Peyer's patch (tissue), 4 donors: Measurements from ENCODE around the gene AMER3. TPM values are rescaled to one million over a fixed set of nuclear protein-coding genes. Genes with fewer than 3 reads are reported as not detected.

Source experiments
- DNase-seq, 3 donors: peaks; one replicate each; pipeline ENCODE4 v3.0.0-alpha.2; 2017 to 2019
- H3K27ac ChIP-seq, 4 donors: fragments of 200-600 bp; sonication (generic); one replicate each; pipeline ENCODE4 v1.5.1; 2016 to 2019
- H3K27me3 ChIP-seq, 2 donors: fragments of 200-600 bp; sonication (generic); one replicate each; pipeline ENCODE4 v1.5.1; 2019
- H3K36me3 ChIP-seq, 3 donors: fragments of 200-600 bp; sonication (generic); one replicate each; pipeline ENCODE4 v1.5.1; 2016 to 2019
- H3K4me1 ChIP-seq, 4 donors: fragments of 200-600 bp; sonication (generic); one replicate each; pipeline ENCODE4 v1.5.1; 2016 to 2019
- H3K4me3 ChIP-seq, 4 donors: fragments of 200-600 bp; sonication (generic); 1 replicate in 3 of 4; 2 replicates in 1 of 4; pipeline ENCODE4 v1.5.1; 2016 to 2019; ENCODE audit warnings: mild to moderate bottlenecking in 1 of 4
- H3K9me3 ChIP-seq, 4 donors: fragments of 200-600 bp; sonication (generic); one replicate each; pipeline ENCODE4 v1.5.1; 2016 to 2019; ENCODE audit warnings: mild to moderate bottlenecking in 1 of 4
- CTCF ChIP-seq, 6 experiments: fragments of 450-650 bp in 4 of 6; fragments of 200-600 bp in 2 of 6; sonication (generic) in 1 of 6; IDR thresholded peaks; one replicate each; pipeline ENCODE4 v1.5.1; 2017 to 2019; ENCODE audit warnings: antibody characterized with exemption in 6 of 6, mild to moderate bottlenecking in 3 of 6, moderate library complexity in 1 of 6
- POLR2A ChIP-seq, 2 donors: fragments of 450-650 bp; IDR thresholded peaks; one replicate each; pipeline ENCODE4 v1.5.1; 2017; ENCODE audit warnings: antibody characterized with exemption in 2 of 2, mild to moderate bottlenecking in 2 of 2, moderate library complexity in 2 of 2
- total RNA-seq, 4 donors: library from RNA; depleted of rRNA; stranded (reverse); fragments of >200 nt; gene quantifications; one replicate each; pipeline ENCODE4 v1.1.0, GENCODE V29; 2016

The AMER3 gene
- total RNA-seq, 4 donors from 2014 or later, result 0.13 to 1.1 (median 0.70) TPM; not detected in 1

DNA sequence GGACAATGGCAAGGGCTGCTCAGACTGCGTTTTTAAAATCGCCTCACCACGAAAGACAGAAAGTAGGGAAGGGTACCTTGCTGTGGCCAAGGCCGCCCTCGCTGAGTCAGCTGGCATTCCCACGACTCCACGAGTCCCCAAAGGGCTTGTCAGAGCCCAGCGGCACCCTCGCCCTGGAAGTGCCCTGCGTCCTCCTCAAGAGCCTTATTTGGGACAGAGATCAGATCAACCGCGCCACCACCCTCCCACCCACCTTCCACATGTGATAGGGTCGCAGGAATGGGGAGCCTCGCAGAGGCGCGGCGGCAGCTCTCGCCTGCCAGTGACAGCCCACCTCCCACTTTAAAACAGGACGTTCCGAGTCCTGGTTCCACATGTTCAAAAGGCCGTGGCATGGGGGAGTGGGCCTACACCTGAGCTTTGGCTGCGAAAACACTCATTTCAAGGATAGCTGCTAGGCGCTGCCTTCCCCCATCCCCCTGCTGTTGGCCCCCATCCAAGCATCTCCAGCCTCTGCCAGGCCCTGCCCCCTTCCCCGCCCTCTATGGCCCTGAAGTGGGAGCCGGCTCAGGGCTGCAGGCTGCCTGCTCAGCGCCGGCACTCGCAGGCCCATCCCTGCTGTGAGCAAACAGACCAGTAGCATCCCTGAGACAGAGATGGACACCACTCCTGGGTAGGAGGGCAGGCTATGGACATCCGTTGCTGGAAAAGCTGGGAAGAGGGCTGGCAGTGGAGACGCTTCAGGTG, 43.3 kb downstream of the AMER3 start:
- TF ChIP-seq CTCF (IDR thresholded peaks at IDR 0.05) (no peak), POLR2A (IDR thresholded peaks at IDR 0.05) (no peak)
- Histone ChIP-seq H3K4me3 (peak overlapping the region; percentile 56 to 86 (median 66)), H3K4me1 (peaks cover 0 to 10% (median 3%) of the 10 kb centered on the region in 4 donors), H3K27me3 (no peaks in the 10 kb centered on the region), H3K36me3 (no peaks in the 10 kb centered on the region), H3K27ac (peak overlapping the region in 3 of 4 donors; percentile 82 to 89 (median 86)), H3K9me3 (no peaks in the 10 kb centered on the region)
- DNase-seq, result peak in 1 of 3 donors; percentile 53

DNA sequence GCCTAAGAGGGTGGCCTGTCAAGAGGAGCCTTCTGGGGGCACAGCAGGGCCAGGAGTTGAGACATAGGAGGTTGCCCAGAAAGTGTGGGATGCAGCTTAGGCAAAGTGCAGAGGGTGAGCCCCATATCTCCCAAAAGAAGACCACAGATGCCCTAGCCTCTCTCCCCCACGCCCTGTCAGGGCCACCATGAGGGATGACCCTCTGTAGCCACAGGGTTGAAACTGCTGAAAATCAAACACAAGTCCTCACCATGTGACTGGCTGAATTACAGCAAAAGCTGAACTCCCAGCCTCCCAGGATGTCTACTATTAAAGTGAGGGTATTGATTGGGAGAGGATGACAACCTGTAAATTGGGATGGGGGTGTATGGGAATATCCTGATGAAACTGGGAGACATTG, 44.0 kb downstream of the AMER3 start:
- TF ChIP-seq CTCF (IDR thresholded peaks at IDR 0.05) (no peak), POLR2A (IDR thresholded peaks at IDR 0.05) (no peak)
- no peak overlapping the region for H3K4me3 ChIP-seq
- H3K9me3 ChIP-seq, result no peaks in the 10 kb centered on the region
- H3K4me1 ChIP-seq, result peaks cover 0 to 10% (median 3%) of the 10 kb centered on the region in 4 donors
- no peak for DNase-seq
- no peak overlapping the region for H3K27ac ChIP-seq
- no peaks in the 10 kb centered on the region for H3K27me3 ChIP-seq
- no peaks in the 10 kb centered on the region for H3K36me3 ChIP-seq

DNA sequence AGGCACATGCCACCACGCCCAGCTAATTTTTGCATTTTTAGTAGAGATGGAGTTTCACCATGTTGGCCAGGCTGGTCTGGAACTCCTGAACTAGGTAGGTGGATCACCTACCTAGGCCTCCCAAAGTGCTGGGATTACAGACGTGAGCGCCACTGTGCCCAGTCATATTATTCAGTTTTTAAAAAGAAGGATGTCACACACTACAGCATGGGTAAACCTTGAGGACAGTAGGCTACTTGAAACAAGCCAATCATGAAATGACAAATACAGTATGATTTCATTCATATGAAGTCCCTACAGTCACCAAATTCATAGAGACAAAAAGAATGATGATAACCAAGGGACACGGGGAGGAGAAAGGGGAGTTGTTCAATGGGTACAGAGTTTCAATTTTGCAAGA, 50.3 kb downstream of the AMER3 start:
- H3K27ac ChIP-seq, result no peak overlapping the region
- TF ChIP-seq POLR2A (IDR thresholded peaks at IDR 0.05), result no peak
- no peak for TF ChIP-seq CTCF (IDR thresholded peaks at IDR 0.05)
- H3K9me3 ChIP-seq, result no peaks in the 10 kb centered on the region
- DNase-seq, result no peak
- H3K4me3 ChIP-seq, result no peak overlapping the region
- no peaks in the 10 kb centered on the region for H3K27me3 ChIP-seq
- no peaks in the 10 kb centered on the region for H3K4me1 ChIP-seq
- no peaks in the 10 kb centered on the region for H3K36me3 ChIP-seq

GRCh38 chr2:130806370-130806769, 51.0 kb downstream of the AMER3 start:
- Histone ChIP-seq H3K4me3 (no peak overlapping the region), H3K27me3 (no peaks in the 10 kb centered on the region), H3K36me3 (no peaks in the 10 kb centered on the region), H3K4me1 (no peaks in the 10 kb centered on the region), H3K27ac (no peak overlapping the region), H3K9me3 (no peaks in the 10 kb centered on the region)
- no peak for DNase-seq
- TF ChIP-seq POLR2A (IDR thresholded peaks at IDR 0.05), result no peak
- TF ChIP-seq CTCF (IDR thresholded peaks at IDR 0.05), result no peak

GRCh38 chr2:130807659-130808385, 52.5 kb downstream of the AMER3 start:
- Histone ChIP-seq H3K27ac (no peak overlapping the region), H3K9me3 (no peaks in the 10 kb centered on the region), H3K4me1 (no peaks in the 10 kb centered on the region), H3K36me3 (no peaks in the 10 kb centered on the region), H3K4me3 (no peak overlapping the region), H3K27me3 (no peaks in the 10 kb centered on the region)
- TF ChIP-seq CTCF (IDR thresholded peaks at IDR 0.05) (no peak), POLR2A (IDR thresholded peaks at IDR 0.05) (no peak)
- DNase-seq, result peak in 2 of 3 donors; percentile 75 to 84
